Measurements from ENCODE around the gene COPS6.

The COPS6 gene

DNA sequence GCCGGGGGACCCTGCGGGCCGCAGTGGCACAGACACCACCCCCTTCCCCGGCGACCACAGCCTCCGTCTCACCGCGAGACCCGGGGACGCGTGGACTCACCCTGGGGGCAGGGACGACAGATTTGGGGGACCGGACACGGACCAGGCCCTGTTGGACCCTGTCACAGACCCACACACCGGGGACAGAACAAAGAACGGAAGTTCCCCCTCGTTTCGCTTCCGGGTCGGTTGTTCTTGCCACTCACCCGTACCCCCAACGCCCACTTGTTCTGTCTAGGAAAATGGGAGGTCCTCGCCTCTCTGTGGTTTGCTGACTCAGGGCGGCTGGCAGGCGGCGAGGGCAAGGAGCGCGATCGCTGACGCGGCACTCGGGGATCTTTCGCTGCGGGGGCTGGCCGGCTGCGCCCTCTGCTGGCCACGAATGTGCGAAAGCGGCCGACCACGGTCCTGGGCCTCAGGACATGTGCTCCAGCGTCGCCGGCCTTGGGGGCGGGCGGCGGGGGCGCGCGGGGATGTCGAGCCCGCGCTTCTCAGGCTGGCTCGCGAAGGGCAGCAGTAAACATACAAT lies 7.2 kb upstream of the COPS6 start, which contains the start of gene ZNF3 (continued):
- TF ChIP-seq, protein P1, sequence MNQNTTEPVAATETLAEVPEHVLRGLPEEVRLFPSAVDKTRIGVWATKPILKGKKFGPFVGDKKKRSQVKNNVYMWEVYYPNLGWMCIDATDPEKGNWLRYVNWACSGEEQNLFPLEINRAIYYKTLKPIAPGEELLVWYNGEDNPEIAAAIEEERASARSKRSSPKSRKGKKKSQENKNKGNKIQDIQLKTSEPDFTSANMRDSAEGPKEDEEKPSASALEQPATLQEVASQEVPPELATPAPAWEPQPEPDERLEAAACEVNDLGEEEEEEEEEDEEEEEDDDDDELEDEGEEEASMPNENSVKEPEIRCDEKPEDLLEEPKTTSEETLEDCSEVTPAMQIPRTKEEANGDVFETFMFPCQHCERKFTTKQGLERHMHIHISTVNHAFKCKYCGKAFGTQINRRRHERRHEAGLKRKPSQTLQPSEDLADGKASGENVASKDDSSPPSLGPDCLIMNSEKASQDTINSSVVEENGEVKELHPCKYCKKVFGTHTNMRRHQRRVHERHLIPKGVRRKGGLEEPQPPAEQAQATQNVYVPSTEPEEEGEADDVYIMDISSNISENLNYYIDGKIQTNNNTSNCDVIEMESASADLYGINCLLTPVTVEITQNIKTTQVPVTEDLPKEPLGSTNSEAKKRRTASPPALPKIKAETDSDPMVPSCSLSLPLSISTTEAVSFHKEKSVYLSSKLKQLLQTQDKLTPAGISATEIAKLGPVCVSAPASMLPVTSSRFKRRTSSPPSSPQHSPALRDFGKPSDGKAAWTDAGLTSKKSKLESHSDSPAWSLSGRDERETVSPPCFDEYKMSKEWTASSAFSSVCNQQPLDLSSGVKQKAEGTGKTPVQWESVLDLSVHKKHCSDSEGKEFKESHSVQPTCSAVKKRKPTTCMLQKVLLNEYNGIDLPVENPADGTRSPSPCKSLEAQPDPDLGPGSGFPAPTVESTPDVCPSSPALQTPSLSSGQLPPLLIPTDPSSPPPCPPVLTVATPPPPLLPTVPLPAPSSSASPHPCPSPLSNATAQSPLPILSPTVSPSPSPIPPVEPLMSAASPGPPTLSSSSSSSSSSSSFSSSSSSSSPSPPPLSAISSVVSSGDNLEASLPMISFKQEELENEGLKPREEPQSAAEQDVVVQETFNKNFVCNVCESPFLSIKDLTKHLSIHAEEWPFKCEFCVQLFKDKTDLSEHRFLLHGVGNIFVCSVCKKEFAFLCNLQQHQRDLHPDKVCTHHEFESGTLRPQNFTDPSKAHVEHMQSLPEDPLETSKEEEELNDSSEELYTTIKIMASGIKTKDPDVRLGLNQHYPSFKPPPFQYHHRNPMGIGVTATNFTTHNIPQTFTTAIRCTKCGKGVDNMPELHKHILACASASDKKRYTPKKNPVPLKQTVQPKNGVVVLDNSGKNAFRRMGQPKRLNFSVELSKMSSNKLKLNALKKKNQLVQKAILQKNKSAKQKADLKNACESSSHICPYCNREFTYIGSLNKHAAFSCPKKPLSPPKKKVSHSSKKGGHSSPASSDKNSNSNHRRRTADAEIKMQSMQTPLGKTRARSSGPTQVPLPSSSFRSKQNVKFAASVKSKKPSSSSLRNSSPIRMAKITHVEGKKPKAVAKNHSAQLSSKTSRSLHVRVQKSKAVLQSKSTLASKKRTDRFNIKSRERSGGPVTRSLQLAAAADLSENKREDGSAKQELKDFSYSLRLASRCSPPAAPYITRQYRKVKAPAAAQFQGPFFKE (tag by site-specific recombination; IDR thresholded peaks at IDR 0.05; ENCODE audit: borderline replicate concordance), result no peak
- TF ChIP-seq ZBTB48 (tag by site-specific recombination; IDR thresholded peaks at IDR 0.05) (peak; percentile 89), GLI4 (tag by site-specific recombination; IDR thresholded peaks at IDR 0.05) (peak; percentile 80; the same call in 1 of the 2 replicates), ZFHX2 (tag by site-specific recombination; conservative IDR thresholded peaks at IDR 0.05) (peak; percentile 95), ZNF174 (tag by site-specific recombination; IDR thresholded peaks at IDR 0.05) (no peak), ZNF692 (tag by site-specific recombination; IDR thresholded peaks at IDR 0.05) (peak; percentile 89), ZNF398 (tag by site-specific recombination; IDR thresholded peaks at IDR 0.05) (no peak), KLF8 (tag by site-specific recombination; IDR thresholded peaks at IDR 0.05) (peak; percentile 91), RBAK (tag by site-specific recombination; IDR thresholded peaks at IDR 0.05) (no peak), ZNF704 (tag by site-specific recombination; IDR thresholded peaks at IDR 0.05) (no peak), OVOL3 (tag by site-specific recombination; IDR thresholded peaks at IDR 0.05) (no peak), ZBTB10 (tag by site-specific recombination; IDR thresholded peaks at IDR 0.05) (peak; percentile 99), ZFP3 (tag by site-specific recombination; IDR thresholded peaks at IDR 0.05; ENCODE audit: low read depth) (no peak)
- TF ChIP-seq, protein P2, sequence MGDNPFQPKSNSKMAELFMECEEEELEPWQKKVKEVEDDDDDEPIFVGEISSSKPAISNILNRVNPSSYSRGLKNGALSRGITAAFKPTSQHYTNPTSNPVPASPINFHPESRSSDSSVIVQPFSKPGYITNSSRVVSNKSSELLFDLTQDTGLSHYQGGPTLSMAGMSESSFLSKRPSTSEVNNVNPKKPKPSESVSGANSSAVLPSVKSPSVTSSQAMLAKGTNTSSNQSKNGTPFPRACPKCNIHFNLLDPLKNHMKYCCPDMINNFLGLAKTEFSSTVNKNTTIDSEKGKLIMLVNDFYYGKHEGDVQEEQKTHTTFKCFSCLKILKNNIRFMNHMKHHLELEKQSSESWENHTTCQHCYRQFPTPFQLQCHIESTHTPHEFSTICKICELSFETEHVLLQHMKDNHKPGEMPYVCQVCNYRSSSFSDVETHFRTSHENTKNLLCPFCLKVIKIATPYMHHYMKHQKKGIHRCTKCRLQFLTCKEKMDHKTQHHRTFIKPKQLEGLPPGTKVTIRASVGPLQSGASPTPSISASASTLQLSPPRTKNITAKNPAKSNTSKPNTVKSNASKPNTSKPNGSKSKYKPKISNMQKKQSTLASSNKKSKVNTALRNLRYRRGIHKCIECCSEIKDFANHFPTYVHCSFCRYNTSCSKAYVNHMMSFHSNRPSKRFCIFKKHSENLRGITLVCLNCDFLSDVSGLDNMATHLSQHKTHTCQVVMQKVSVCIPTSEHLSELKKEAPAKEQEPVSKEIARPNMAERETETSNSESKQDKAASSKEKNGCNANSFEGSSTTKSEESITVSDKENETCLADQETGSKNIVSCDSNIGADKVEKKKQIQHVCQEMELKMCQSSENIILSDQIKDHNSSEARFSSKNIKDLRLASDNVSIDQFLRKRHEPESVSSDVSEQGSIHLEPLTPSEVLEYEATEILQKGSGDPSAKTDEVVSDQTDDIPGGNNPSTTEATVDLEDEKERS (tag by site-specific recombination; IDR thresholded peaks at IDR 0.05), result no peak
- TF ChIP-seq, protein P3, sequence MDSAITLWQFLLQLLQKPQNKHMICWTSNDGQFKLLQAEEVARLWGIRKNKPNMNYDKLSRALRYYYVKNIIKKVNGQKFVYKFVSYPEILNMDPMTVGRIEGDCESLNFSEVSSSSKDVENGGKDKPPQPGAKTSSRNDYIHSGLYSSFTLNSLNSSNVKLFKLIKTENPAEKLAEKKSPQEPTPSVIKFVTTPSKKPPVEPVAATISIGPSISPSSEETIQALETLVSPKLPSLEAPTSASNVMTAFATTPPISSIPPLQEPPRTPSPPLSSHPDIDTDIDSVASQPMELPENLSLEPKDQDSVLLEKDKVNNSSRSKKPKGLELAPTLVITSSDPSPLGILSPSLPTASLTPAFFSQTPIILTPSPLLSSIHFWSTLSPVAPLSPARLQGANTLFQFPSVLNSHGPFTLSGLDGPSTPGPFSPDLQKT (IDR thresholded peaks at IDR 0.05; ENCODE audit: borderline replicate concordance, low read depth, low read length), result no peak
- TF ChIP-seq, protein P4, sequence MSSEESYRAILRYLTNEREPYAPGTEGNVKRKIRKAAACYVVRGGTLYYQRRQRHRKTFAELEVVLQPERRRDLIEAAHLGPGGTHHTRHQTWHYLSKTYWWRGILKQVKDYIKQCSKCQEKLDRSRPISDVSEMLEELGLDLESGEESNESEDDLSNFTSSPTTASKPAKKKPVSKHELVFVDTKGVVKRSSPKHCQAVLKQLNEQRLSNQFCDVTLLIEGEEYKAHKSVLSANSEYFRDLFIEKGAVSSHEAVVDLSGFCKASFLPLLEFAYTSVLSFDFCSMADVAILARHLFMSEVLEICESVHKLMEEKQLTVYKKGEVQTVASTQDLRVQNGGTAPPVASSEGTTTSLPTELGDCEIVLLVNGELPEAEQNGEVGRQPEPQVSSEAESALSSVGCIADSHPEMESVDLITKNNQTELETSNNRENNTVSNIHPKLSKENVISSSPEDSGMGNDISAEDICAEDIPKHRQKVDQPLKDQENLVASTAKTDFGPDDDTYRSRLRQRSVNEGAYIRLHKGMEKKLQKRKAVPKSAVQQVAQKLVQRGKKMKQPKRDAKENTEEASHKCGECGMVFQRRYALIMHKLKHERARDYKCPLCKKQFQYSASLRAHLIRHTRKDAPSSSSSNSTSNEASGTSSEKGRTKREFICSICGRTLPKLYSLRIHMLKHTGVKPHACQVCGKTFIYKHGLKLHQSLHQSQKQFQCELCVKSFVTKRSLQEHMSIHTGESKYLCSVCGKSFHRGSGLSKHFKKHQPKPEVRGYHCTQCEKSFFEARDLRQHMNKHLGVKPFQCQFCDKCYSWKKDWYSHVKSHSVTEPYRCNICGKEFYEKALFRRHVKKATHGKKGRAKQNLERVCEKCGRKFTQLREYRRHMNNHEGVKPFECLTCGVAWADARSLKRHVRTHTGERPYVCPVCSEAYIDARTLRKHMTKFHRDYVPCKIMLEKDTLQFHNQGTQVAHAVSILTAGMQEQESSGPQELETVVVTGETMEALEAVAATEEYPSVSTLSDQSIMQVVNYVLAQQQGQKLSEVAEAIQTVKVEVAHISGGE (tag by site-specific recombination; conservative IDR thresholded peaks at IDR 0.05; ENCODE audit: low read depth), result peak; percentile 98

Data from HEK293 (cell line).